HG02840 (cell line): ENCODE measurements around the gene OBP2A.

Experiments used
- ATAC-seq: cut with Tn5 transposase; IDR thresholded peaks from one replicate; pipeline ENCODE4 v1.9.1; 2021; ENCODE audit warnings: mild to moderate bottlenecking, moderate library complexity, moderate number of reproducible peaks; ENCODE audit not compliant: unreplicated experiment, low FRiP score

Gene OBP2A

GRCh38 chr9:135550344-135550918 lies 4.5 kb downstream of the OBP2A start:
- ATAC-seq = no peak

GRCh38 chr9:135551031-135551430 lies 5.1 kb downstream of the OBP2A start:
- ATAC-seq = no peak

GRCh38 chr9:135551456-135551855 lies 5.5 kb downstream of the OBP2A start:
- ATAC-seq = no peak

- no peak for ATAC-seq
These were observed 6.2 kb downstream of the OBP2A start for GRCh38 chr9:135552021-135552697.

GRCh38 chr9:135552698-135553171 lies 6.8 kb downstream of the OBP2A start:
- ATAC-seq = no peak

- no peak for ATAC-seq
These were observed 8.8 kb downstream of the OBP2A start for GRCh38 chr9:135554718-135555117.

- ATAC-seq = no peak
These were observed 9.3 kb downstream of the OBP2A start for GRCh38 chr9:135555203-135555602.

GRCh38 chr9:135555910-135556309 lies 10.0 kb downstream of the OBP2A start:
- ATAC-seq = no peak

GRCh38 chr9:135559606-135560005 lies 13.7 kb downstream of the OBP2A start:
- no peak for ATAC-seq

- no peak for ATAC-seq
These were observed 15.7 kb downstream of the OBP2A start, which contains the start of gene PAEP for GRCh38 chr9:135561391-135562234. Gene PAEP, plus strand, starts transcription at chr9:135561756.

GRCh38 chr9:135562235-135562745 lies 16.4 kb downstream of the OBP2A start:
- no peak for ATAC-seq

- ATAC-seq = no peak
These were observed 17.1 kb downstream of the OBP2A start for GRCh38 chr9:135563039-135563476.

GRCh38 chr9:135563858-135564257 lies 17.9 kb downstream of the OBP2A start:
- ATAC-seq = no peak

GRCh38 chr9:135565141-135565628 lies 19.3 kb downstream of the OBP2A start:
- ATAC-seq = no peak

- ATAC-seq = no peak
These were observed 19.7 kb downstream of the OBP2A start for GRCh38 chr9:135565636-135566035.

- ATAC-seq = no peak
These were observed 20.6 kb downstream of the OBP2A start for GRCh38 chr9:135566552-135566951.

- no peak for ATAC-seq
These were observed 21.4 kb downstream of the OBP2A start for GRCh38 chr9:135567311-135567710.

GRCh38 chr9:135568026-135568425 lies 22.1 kb downstream of the OBP2A start:
- ATAC-seq = no peak

GRCh38 chr9:135570456-135570855 lies 24.5 kb downstream of the OBP2A start:
- ATAC-seq = no peak

GRCh38 chr9:135572233-135572632 lies 26.3 kb downstream of the OBP2A start:
- no peak for ATAC-seq

GRCh38 chr9:135573124-135573523 lies 27.2 kb downstream of the OBP2A start:
- no peak for ATAC-seq
